Neural cell (in vitro differentiated cells): Measurements from ENCODE around the gene GLDC. TPM values are rescaled to one million over a fixed set of nuclear protein-coding genes. Genes with fewer than 3 reads are reported as not detected.

Experiments used
- H2AFZ ChIP-seq: fragments of 200-600, 300-800 bp; sonication (generic), shearing (Covaris generic); 2 replicates; pipeline ENCODE4 v1.6.0; 2014; ENCODE audit warnings: low read depth, mild to moderate bottlenecking, antibody characterized with exemption, low read length, moderate library complexity
- H3F3A ChIP-seq: fragments of 200-600 bp; shearing (Covaris generic); 2 replicates; pipeline ENCODE4 v1.6.1; 2016; ENCODE audit warnings: mild to moderate bottlenecking, moderate library complexity, mixed read lengths, antibody characterized with exemption, low read length; ENCODE audit not compliant: insufficient read depth, poor library complexity, severe bottlenecking
- H3K27ac ChIP-seq: fragments of 200-600, 300-800 bp; sonication (generic), shearing (Covaris generic); 2 replicates; pipeline ENCODE4 v1.5.1; 2014; ENCODE audit warnings: mild to moderate bottlenecking, low read length, moderate library complexity
- H3K27me3 ChIP-seq: fragments of 300-800, 200-600 bp; sonication (generic), shearing (Covaris generic); 2 replicates; pipeline ENCODE4 v1.6.0; 2014; ENCODE audit warnings: mild to moderate bottlenecking, low read depth, low read length, moderate library complexity; ENCODE audit not compliant: insufficient read depth
- H3K36me3 ChIP-seq: fragments of 300-800, 200-600 bp; sonication (generic), shearing (Covaris generic); 2 replicates; pipeline ENCODE4 v1.5.1; 2014; ENCODE audit warnings: mild to moderate bottlenecking, antibody characterized with exemption, low read length, moderate library complexity; ENCODE audit not compliant: insufficient read depth
- H3K4me2 ChIP-seq: fragments of 300-800, 200-600 bp; sonication (generic), shearing (Covaris generic); 2 replicates; pipeline ENCODE4 v1.6.0; 2014; ENCODE audit warnings: mild to moderate bottlenecking, low read length
- H3K4me3 ChIP-seq: fragments of 300-800, 200-600 bp; sonication (generic), shearing (Covaris generic); 2 replicates; pipeline ENCODE4 v1.5.1; 2014; ENCODE audit warnings: mild to moderate bottlenecking, low read length, moderate library complexity
- H3K79me2 ChIP-seq: fragments of 200-600 bp; shearing (Covaris generic); replicated peaks from 2 replicates; pipeline ENCODE4 v1.6.0; 2014; ENCODE audit warnings: mild to moderate bottlenecking, low read length, moderate library complexity; ENCODE audit not compliant: insufficient read depth
- H3K9ac ChIP-seq: fragments of 300-800, 200-600 bp; sonication (generic), shearing (Covaris generic); 2 replicates; pipeline ENCODE4 v1.6.1; 2016; ENCODE audit warnings: mild to moderate bottlenecking, low read length, mixed read lengths
- H3K9me2 ChIP-seq: fragments of 200-600 bp; shearing (Covaris generic); 2 replicates; pipeline ENCODE4 v1.6.1; 2016; ENCODE audit warnings: mild to moderate bottlenecking, low read length, mixed read lengths; ENCODE audit not compliant: insufficient read depth
- H3K9me3 ChIP-seq: fragments of 200-600, 300-800 bp; sonication (generic), shearing (Covaris generic); 2 replicates; pipeline ENCODE4 v1.6.1; 2016; ENCODE audit warnings: mild to moderate bottlenecking, mixed run types, low read length, moderate library complexity, mixed read lengths
- H4K20me1 ChIP-seq: fragments of 200-600 bp; shearing (Covaris generic); 2 replicates; pipeline ENCODE4 v1.6.1; 2016; ENCODE audit warnings: mild to moderate bottlenecking, mixed run types; ENCODE audit not compliant: insufficient read depth
- CTCF ChIP-seq: fragments of 450-650 bp; IDR thresholded peaks from 2 replicates; pipeline ENCODE4 v1.5.1; 2014; ENCODE audit warnings: antibody characterized with exemption, mild to moderate bottlenecking, moderate library complexity; ENCODE audit not compliant: poor library complexity, severe bottlenecking
- EP300 ChIP-seq: fragments of 450-650 bp; conservative IDR thresholded peaks from 2 replicates; pipeline ENCODE4 v1.6.1; 2014; ENCODE audit warnings: antibody characterized with exemption, mild to moderate bottlenecking, moderate library complexity; ENCODE audit not compliant: poor library complexity, severe bottlenecking
- EZH2 ChIP-seq: fragments of 200-600, 300-800 bp; shearing (Covaris generic), sonication (generic); IDR thresholded peaks from 2 replicates; pipeline ENCODE4 v1.6.1; 2014; ENCODE audit warnings: antibody characterized with exemption, low read length, borderline replicate concordance, mild to moderate bottlenecking; ENCODE audit not compliant: insufficient read depth, poor library complexity, severe bottlenecking
- MXI1 ChIP-seq: fragments of 450-650 bp; conservative IDR thresholded peaks from 2 replicates; pipeline ENCODE4 v1.6.1; 2014; ENCODE audit warnings: antibody characterized with exemption, mild to moderate bottlenecking; ENCODE audit not compliant: poor library complexity, severe bottlenecking
- POLR2AphosphoS5 ChIP-seq: IDR thresholded peaks from 2 replicates; pipeline ENCODE4 v1.6.1; 2012
- RAD21 ChIP-seq: fragments of 450-650 bp; conservative IDR thresholded peaks from 2 replicates; pipeline ENCODE4 v1.6.1; 2014; ENCODE audit warnings: antibody characterized with exemption, mild to moderate bottlenecking, moderate library complexity
- REST ChIP-seq: IDR thresholded peaks from 2 replicates; pipeline ENCODE4 v1.6.1; 2012; ENCODE audit warnings: borderline replicate concordance
- SMC3 ChIP-seq: fragments of 450-650 bp; conservative IDR thresholded peaks from 2 replicates; pipeline ENCODE4 v1.6.1; 2014; ENCODE audit warnings: antibody characterized with exemption, mild to moderate bottlenecking, moderate library complexity; ENCODE audit not compliant: poor library complexity
- TAF1 ChIP-seq: IDR thresholded peaks from 2 replicates; pipeline ENCODE4 v1.6.1; 2012; ENCODE audit warnings: low read depth
- polyA plus RNA-seq: library from polyadenylated mRNA; depleted of rRNA; stranded (reverse); fragments of >200 nt; gene quantifications from 2 replicates; pipeline ENCODE4 v1.2.3, GENCODE V29; 2014

GLDC gene
- polyA plus RNA-seq, 1 donor from 2014 or later, result 11.4 TPM

GRCh38 chr9:6640268-6641051 lies 5.1 kb downstream of the GLDC start:
- no peak overlapping the region for H3K4me2 ChIP-seq
- no peaks in the 10 kb centered on the region for H3K36me3 ChIP-seq
- no peak overlapping the region for H3K4me3 ChIP-seq
- H3K79me2 ChIP-seq, result peaks cover 17% of the 10 kb centered on the region
- no peak overlapping the region for H3K27ac ChIP-seq
- TF ChIP-seq TAF1 (no peak), EP300 (no peak), REST (no peak), SMC3 (no peak), CTCF (no peak), MXI1 (no peak), RAD21 (no peak), POLR2AphosphoS5 (no peak), EZH2 (no peak)
- H3K9me3 ChIP-seq, result no peaks in the 10 kb centered on the region
- H3K9me2 ChIP-seq, result no peaks in the 10 kb centered on the region
- no peak overlapping the region for H3K9ac ChIP-seq
- no peaks in the 10 kb centered on the region for H3K27me3 ChIP-seq
- no peaks in the 10 kb centered on the region for H4K20me1 ChIP-seq
- H2AFZ ChIP-seq, result no peak overlapping the region
- H3F3A ChIP-seq, result no peaks in the 10 kb centered on the region

GRCh38 chr9:6639622-6640021 lies 5.9 kb downstream of the GLDC start:
- Histone ChIP-seq H3K9ac (no peak overlapping the region), H4K20me1 (no peaks in the 10 kb centered on the region), H3K4me2 (no peak overlapping the region), H2AFZ (no peak overlapping the region), H3K9me2 (no peaks in the 10 kb centered on the region), H3K79me2 (peaks cover 17% of the 10 kb centered on the region), H3K27me3 (no peaks in the 10 kb centered on the region), H3K36me3 (no peaks in the 10 kb centered on the region), H3K9me3 (no peaks in the 10 kb centered on the region), H3K27ac (no peak overlapping the region), H3F3A (no peaks in the 10 kb centered on the region), H3K4me3 (no peak overlapping the region)
- TF ChIP-seq MXI1 (no peak), EP300 (no peak), SMC3 (no peak), EZH2 (no peak), TAF1 (no peak), POLR2AphosphoS5 (no peak), REST (no peak), CTCF (no peak), RAD21 (no peak)
